Suprapubic skin (tissue), 3 donors: ENCODE measurements around the gene COL6A3.

Experiments
- CTCF ChIP-seq, 2 donors: fragments of 200-600 bp in 1 of 2; fragments of 450-650 bp in 1 of 2; sonication (generic) in 1 of 2; IDR thresholded peaks; one replicate each; pipeline ENCODE4 v1.5.1; 2016 to 2019; ENCODE audit warnings: antibody characterized with exemption in 2 of 2, mild to moderate bottlenecking in 1 of 2, moderate library complexity in 1 of 2
- POLR2AphosphoS5 ChIP-seq, 3 donors: sonication (generic); formaldehyde crosslinking; IDR thresholded peaks; one replicate each; pipeline ENCODE4 v1.6.1; 2017; ENCODE audit warnings: antibody characterized with exemption in 3 of 3

GRCh38 chr2:237365671-237366070, 48.3 kb downstream of the COL6A3 start:
- TF ChIP-seq POLR2AphosphoS5 (IDR thresholded peaks at IDR 0.05) (no peak), CTCF (IDR thresholded peaks at IDR 0.05) (no peak)
